Endodermal cell (in vitro differentiated cells): Measurements from ENCODE around the gene NEK10. TPM values are rescaled to one million over a fixed set of nuclear protein-coding genes. Genes with fewer than 3 reads are reported as not detected.
A peak's percentile ranks its signal among the peaks of the same experiment; 100 is the strongest.

Experiments used
- DNase-seq: peaks from one replicate; pipeline ENCODE4 v3.0.0-alpha.2; 2017
- H3K27ac ChIP-seq: 2 replicates; pipeline ENCODE4 v1.5.1; 2013; ENCODE audit warnings: mild to moderate bottlenecking, low read depth, low read length, moderate library complexity
- H3K27me3 ChIP-seq: 2 replicates; pipeline ENCODE4 v1.6.1; 2013; ENCODE audit warnings: mild to moderate bottlenecking, low read length, moderate library complexity; ENCODE audit not compliant: insufficient read depth, control insufficient read depth, poor library complexity, severe bottlenecking
- H3K36me3 ChIP-seq: 2 replicates; pipeline ENCODE4 v1.7.0; 2013; ENCODE audit warnings: mild to moderate bottlenecking, low read length, moderate library complexity; ENCODE audit not compliant: control insufficient read depth, insufficient read depth
- H3K4me1 ChIP-seq: one replicate; pipeline ENCODE4 v1.7.0; 2013; ENCODE audit warnings: low read length; ENCODE audit not compliant: control insufficient read depth, insufficient read depth
- H3K4me3 ChIP-seq: 2 replicates; pipeline ENCODE4 v1.5.1; 2013; ENCODE audit warnings: mild to moderate bottlenecking, low read length, moderate library complexity
- H3K9ac ChIP-seq: 2 replicates; pipeline ENCODE4 v1.6.1; 2013; ENCODE audit warnings: mild to moderate bottlenecking, low read length, moderate library complexity; ENCODE audit not compliant: poor library complexity, severe bottlenecking; ENCODE audit errors: extremely low read depth
- H3K9me3 ChIP-seq: 2 replicates; pipeline ENCODE4 v1.6.1; 2013; ENCODE audit warnings: mild to moderate bottlenecking, low read length, moderate library complexity; ENCODE audit not compliant: control insufficient read depth
- H3K27ac Mint-ChIP-seq: 2 replicates; pipeline ENCODE4 v1.8.0; 2020; ENCODE audit warnings: mixed read lengths
- H3K27me3 Mint-ChIP-seq: 2 replicates; pipeline ENCODE4 v1.8.0; 2021; ENCODE audit warnings: mild to moderate bottlenecking, mixed read lengths; ENCODE audit not compliant: insufficient read depth
- H3K36me3 Mint-ChIP-seq: 2 replicates; pipeline ENCODE4 v1.8.0; 2020; ENCODE audit warnings: low read depth, mixed read lengths
- H3K4me1 Mint-ChIP-seq: 2 replicates; pipeline ENCODE4 v1.8.0; 2020; ENCODE audit warnings: mixed read lengths
- H3K4me3 Mint-ChIP-seq: 2 replicates; pipeline ENCODE4 v1.8.0; 2020; ENCODE audit warnings: mild to moderate bottlenecking, moderate library complexity, mixed read lengths
- H3K9me3 Mint-ChIP-seq: 2 replicates; pipeline ENCODE4 v1.8.0; 2020; ENCODE audit warnings: mild to moderate bottlenecking, mixed read lengths
- CTCF ChIP-seq: fragments of 200-600 bp; sonication (generic); conservative IDR thresholded peaks from 2 replicates; pipeline ENCODE4 v1.5.0; 2021; ENCODE audit warnings: antibody characterized with exemption, mild to moderate bottlenecking
- WGBS, 2 experiments: methylation state at CpG; one replicate each; pipeline versions ENCODE4 v1.1.5 to v1.1.7; 2013; ENCODE audit warnings: missing lambda C conversion rate in 2 of 2, mixed read lengths in 1 of 2; ENCODE audit not compliant: insufficient coverage in 1 of 2, insufficient read length in 1 of 2; 5-methylcytosine and 5-hydroxymethylcytosine counted together
- total RNA-seq, 2 donors: library from RNA; stranded (reverse); fragmentation: NEBNext Ultra II Directional in 1 of 2; extraction: Animal tissue kit (Norgen Biotek cat#: 25700) in 1 of 2; gene quantifications; 2 replicates in 1 of 2; 3 replicates in 1 of 2; pipeline ENCODE4 v1.2.1, GENCODE V29; 2021

NEK10 gene
- total RNA-seq, 2 donors from 2014 or later = 1.3 to 2.4 TPM

- no peaks in the 10 kb centered on the region for H3K36me3 Mint-ChIP-seq
- Histone ChIP-seq H3K4me1 (no peaks in the 10 kb centered on the region), H3K36me3 (no peaks in the 10 kb centered on the region), H3K27me3 (no peaks in the 10 kb centered on the region), H3K9me3 (no peaks in the 10 kb centered on the region), H3K4me3 (no peak overlapping the region), H3K27ac (no peak overlapping the region), H3K9ac (no peak overlapping the region)
- no peaks in the 10 kb centered on the region for H3K27me3 Mint-ChIP-seq
- no peak overlapping the region for H3K27ac Mint-ChIP-seq
- TF ChIP-seq CTCF = no peak
- H3K4me1 Mint-ChIP-seq = peaks cover 13% of the 10 kb centered on the region
- no peaks in the 10 kb centered on the region for H3K9me3 Mint-ChIP-seq
- H3K4me3 Mint-ChIP-seq = no peak overlapping the region
- WGBS, 2 experiments = 96 to 100% methylated on average over 2 of the region's 2 CpGs
- DNase-seq = no peak
These were observed 289.0 kb downstream of the NEK10 start for GRCh38 chr3:27080258-27080525.

GRCh38 chr3:27079427-27080257, 289.5 kb downstream of the NEK10 start:
- no peaks in the 10 kb centered on the region for H3K36me3 ChIP-seq
- no peak overlapping the region for H3K4me3 ChIP-seq
- Mint-ChIP-seq H3K27me3 (no peaks in the 10 kb centered on the region), H3K9me3 (no peaks in the 10 kb centered on the region), H3K36me3 (no peaks in the 10 kb centered on the region), H3K27ac (no peak overlapping the region), H3K4me1 (peaks cover 13% of the 10 kb centered on the region), H3K4me3 (no peak overlapping the region)
- no peak overlapping the region for H3K9ac ChIP-seq
- DNase-seq = no peak
- H3K27ac ChIP-seq = no peak overlapping the region
- no peaks in the 10 kb centered on the region for H3K9me3 ChIP-seq
- H3K4me1 ChIP-seq = no peaks in the 10 kb centered on the region
- 92 to 94% methylated on average over 4 to 5 of the region's 5 CpGs for WGBS, 2 experiments
- no peaks in the 10 kb centered on the region for H3K27me3 ChIP-seq
- no peak for TF ChIP-seq CTCF

GRCh38 chr3:27078246-27078913, 290.8 kb downstream of the NEK10 start:
- no peaks in the 10 kb centered on the region for H3K27me3 ChIP-seq
- no peaks in the 10 kb centered on the region for H3K9me3 ChIP-seq
- H3K27ac ChIP-seq = peak overlapping the region; percentile 27
- H3K4me1 ChIP-seq = peaks cover 2% of the 10 kb centered on the region
- H3K4me1 Mint-ChIP-seq = peaks cover 21% of the 10 kb centered on the region
- H3K27me3 Mint-ChIP-seq = no peaks in the 10 kb centered on the region
- H3K4me3 ChIP-seq = no peak overlapping the region
- no peaks in the 10 kb centered on the region for H3K36me3 Mint-ChIP-seq
- H3K9ac ChIP-seq = no peak overlapping the region
- TF ChIP-seq CTCF = no peak
- H3K27ac Mint-ChIP-seq = no peak overlapping the region
- DNase-seq = no peak
- H3K36me3 ChIP-seq = no peaks in the 10 kb centered on the region
- H3K9me3 Mint-ChIP-seq = no peaks in the 10 kb centered on the region
- no peak overlapping the region for H3K4me3 Mint-ChIP-seq
- WGBS, 2 experiments = 56 to 72% methylated on average over 3 to 5 of the region's 5 CpGs
